Lung (tissue), 12 donors: ENCODE measurements around the gene SCD5. TPM values are rescaled to one million over a fixed set of nuclear protein-coding genes. Genes with fewer than 3 reads are reported as not detected.

Experiments used
- ATAC-seq: fragments of 200-7000 bp; cut with Tn5 transposase; one replicate; pipeline ENCODE4 v1.9.1; 2020; ENCODE audit warnings: moderate number of reproducible peaks; ENCODE audit not compliant: insufficient read depth, low FRiP score
- DNase-seq, 3 donors: peaks; one replicate each; pipeline ENCODE4 v3.0.0-alpha.2; 2013 to 2017
- H3K27ac ChIP-seq, 2 donors: one replicate each; pipeline ENCODE4 v1.5.1; 2013; ENCODE audit warnings: mild to moderate bottlenecking in 2 of 2, moderate library complexity in 2 of 2, control low read depth in 1 of 2, inconsistent platforms in 1 of 2, low read depth in 1 of 2, low read length in 1 of 2
- H3K27me3 ChIP-seq, 3 donors: one replicate each; pipeline ENCODE4 v1.5.1; 2013; ENCODE audit warnings: low read length in 2 of 3; ENCODE audit not compliant: control insufficient read depth in 3 of 3, insufficient read depth in 3 of 3
- H3K36me3 ChIP-seq, 4 donors: one replicate each; pipeline ENCODE4 v1.5.1; 2013; ENCODE audit warnings: low read length in 4 of 4, mild to moderate bottlenecking in 1 of 4, moderate library complexity in 1 of 4; ENCODE audit not compliant: control insufficient read depth in 4 of 4, insufficient read depth in 4 of 4
- H3K4me1 ChIP-seq, 5 donors: one replicate each; pipeline ENCODE4 v1.5.1; 2013; ENCODE audit warnings: low read length in 5 of 5, mild to moderate bottlenecking in 2 of 5, moderate library complexity in 1 of 5; ENCODE audit not compliant: control insufficient read depth in 5 of 5, insufficient read depth in 5 of 5
- H3K4me3 ChIP-seq: one replicate; pipeline ENCODE4 v1.5.1; 2013; ENCODE audit warnings: mild to moderate bottlenecking, control low read depth, moderate library complexity
- H3K9ac ChIP-seq, 2 donors: one replicate each; pipeline ENCODE4 v1.5.1; 2013; ENCODE audit warnings: low read length in 2 of 2, control low read depth in 1 of 2; ENCODE audit not compliant: insufficient read depth in 1 of 2
- H3K9me3 ChIP-seq, 4 donors: one replicate each; pipeline ENCODE4 v1.5.1; 2013; ENCODE audit warnings: low read length in 3 of 4, mild to moderate bottlenecking in 1 of 4, moderate library complexity in 1 of 4; ENCODE audit not compliant: control insufficient read depth in 4 of 4, insufficient read depth in 3 of 4
- CTCF ChIP-seq: IDR thresholded peaks from 2 replicates; pipeline ENCODE4 v1.5.1; 2012; ENCODE audit warnings: mild to moderate bottlenecking; ENCODE audit errors: control extremely low read depth, extremely low read depth
- WGBS, 2 donors: extraction: QIAGEN DNeasy Blood & Tissue Kit; methylation state at CpG; one replicate each; pipeline ENCODE4 v1.1.7; 2013; 5-methylcytosine and 5-hydroxymethylcytosine counted together
- polyA plus RNA-seq, 2 donors: library from polyadenylated mRNA; stranded (reverse); fragments of 200-250 nt; gene quantifications; one replicate each; pipeline ENCODE4 v1.2.1, GENCODE V29; 2013
- total RNA-seq, 2 donors: library from RNA; depleted of rRNA in 1 of 2; stranded (reverse); fragments of >200 nt in 1 of 2; gene quantifications; one replicate each; pipeline ENCODE4 v1.2.1, GENCODE V29; 2014 to 2021
- donor health status: control.
- donor health status: control.
- donor health status: Bipolar disorder and iron deficiency.
- donor health status: healthy.
- donor health status: DM: yes; HTN: yes; CAD: no.

Gene SCD5
- total and polyA plus RNA-seq, 4 donors, result 5.0 to 22.6 (median 13.8) TPM

DNA sequence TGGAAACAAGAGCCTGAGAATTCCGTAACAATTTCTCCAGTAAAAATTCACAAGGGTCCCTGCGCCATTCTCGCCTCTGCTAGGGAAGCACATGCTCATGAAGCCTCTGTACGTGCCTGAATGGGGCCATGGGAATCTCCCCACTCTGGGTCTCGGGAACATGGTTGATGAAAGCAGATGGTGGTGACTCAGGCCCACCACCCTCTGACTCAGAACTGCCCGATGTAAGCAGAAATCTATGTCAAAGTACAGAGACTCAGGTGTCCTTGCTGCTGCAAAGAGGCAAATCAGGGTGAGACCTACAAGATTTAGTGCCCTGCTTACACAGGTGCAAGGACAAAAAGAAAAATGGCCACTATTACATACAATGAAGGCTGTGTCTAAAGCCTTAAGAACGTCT lies 65.0 kb downstream of the SCD5 start:
- DNase-seq (no peak), ATAC-seq (no peak)
- H3K36me3 ChIP-seq, result no peaks in the 10 kb centered on the region
- H3K27ac ChIP-seq, result no peak overlapping the region
- no peak overlapping the region for H3K9ac ChIP-seq
- H3K4me3 ChIP-seq, result no peak overlapping the region
- 84 to 86% methylated on average over 7 of the region's 7 CpGs for WGBS, 2 donors
- TF ChIP-seq CTCF, result no peak
- H3K4me1 ChIP-seq, result peaks cover 0 to 16% (median 7%) of the 10 kb centered on the region in 5 donors
- H3K9me3 ChIP-seq, result no peaks in the 10 kb centered on the region
- no peaks in the 10 kb centered on the region for H3K27me3 ChIP-seq

DNA sequence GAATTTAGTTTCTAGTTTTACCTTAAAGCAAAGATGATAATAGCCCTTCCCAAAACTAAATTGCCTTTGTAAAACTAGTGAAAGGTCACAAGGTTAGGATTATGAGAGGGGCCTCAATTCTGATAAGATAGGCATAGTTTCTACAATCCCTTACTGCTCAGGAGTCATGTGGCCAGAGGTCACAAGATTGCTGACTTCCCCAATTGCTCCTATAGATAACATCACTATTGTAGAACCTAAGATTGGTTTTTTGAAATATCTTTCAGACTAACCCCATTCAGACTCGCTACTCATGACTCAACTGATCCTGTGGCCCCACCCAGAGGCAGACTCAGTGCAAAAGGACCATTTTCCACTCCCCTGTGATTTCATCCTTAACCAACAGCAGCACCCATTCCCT lies 70.3 kb downstream of the SCD5 start:
- Histone ChIP-seq H3K4me1 (peaks cover 0 to 17% (median 14%) of the 10 kb centered on the region in 5 donors), H3K4me3 (no peak overlapping the region), H3K27ac (no peak overlapping the region), H3K9me3 (no peaks in the 10 kb centered on the region), H3K27me3 (no peaks in the 10 kb centered on the region), H3K36me3 (no peaks in the 10 kb centered on the region), H3K9ac (no peak overlapping the region)
- ATAC-seq (no peak), DNase-seq (no peak)
- TF ChIP-seq CTCF, result no peak
- 78 to 84% methylated on average over 1 of the region's 1 CpG for WGBS, 2 donors

GRCh38 chr4:82726596-82726995 lies 72.0 kb downstream of the SCD5 start:
- no peak overlapping the region for H3K4me3 ChIP-seq
- no peak overlapping the region for H3K27ac ChIP-seq
- ATAC-seq (no peak), DNase-seq (peak in 2 of 3 donors; percentile 58 to 76)
- H3K27me3 ChIP-seq, result no peaks in the 10 kb centered on the region
- H3K9ac ChIP-seq, result no peak overlapping the region
- peaks cover 0 to 16% (median 7%) of the 10 kb centered on the region in 5 donors for H3K4me1 ChIP-seq
- WGBS, 2 donors, result 74 to 87% methylated on average over 5 of the region's 5 CpGs
- no peaks in the 10 kb centered on the region for H3K36me3 ChIP-seq
- no peak for TF ChIP-seq CTCF
- no peaks in the 10 kb centered on the region for H3K9me3 ChIP-seq

- no peaks in the 10 kb centered on the region for H3K36me3 ChIP-seq
- WGBS, 2 donors, result 23 to 37% methylated on average over 2 of the region's 2 CpGs
- peaks cover 0 to 15% (median 1%) of the 10 kb centered on the region in 5 donors for H3K4me1 ChIP-seq
- no peaks in the 10 kb centered on the region for H3K9me3 ChIP-seq
- H3K27me3 ChIP-seq, result no peaks in the 10 kb centered on the region
- DNase-seq (peak in 2 of 3 donors; percentile 45 to 55), ATAC-seq (no peak)
- no peak overlapping the region for H3K4me3 ChIP-seq
- no peak overlapping the region for H3K9ac ChIP-seq
- no peak for TF ChIP-seq CTCF
- no peak overlapping the region for H3K27ac ChIP-seq
These were observed 76.7 kb downstream of the SCD5 start for GRCh38 chr4:82721819-82722423.
